B cell (primary cell): ENCODE data around the gene LARGE1. TPM values are rescaled to one million over a fixed set of nuclear protein-coding genes. Genes with fewer than 3 reads are reported as not detected.

Experiments
- ATAC-seq: fragments of 200-7000 bp; cut with Tn5 transposase; one replicate; pipeline ENCODE4 v1.10.0; 2021; ENCODE audit warnings: low read depth, mild to moderate bottlenecking, moderate number of reproducible peaks, moderate library complexity
- CTCF ChIA-PET: fragments of 350-600 bp; sonication (Branson Sonifier 250); formaldehyde crosslinking; loops from one replicate; lab custom pipeline; 2021; ENCODE audit warnings: antibody characterized with exemption, inconsistent platforms; lab: Charles Lee
- POLR2A ChIA-PET: fragments of 350-600 bp; sonication (Branson Sonifier 250); formaldehyde crosslinking; loops from one replicate; lab custom pipeline; 2021; ENCODE audit warnings: antibody characterized with exemption; lab: Charles Lee
- DNase-seq: peaks from one replicate; pipeline ENCODE4 v3.0.0; 2013
- H2AFZ ChIP-seq: 2 replicates; pipeline ENCODE4 v1.6.1; 2012; ENCODE audit warnings: mild to moderate bottlenecking, low read depth, low read length; ENCODE audit not compliant: insufficient read depth, poor library complexity, severe bottlenecking
- H3K27ac ChIP-seq, 2 donors: 1 replicate in 1 of 2; 2 replicates in 1 of 2; pipeline ENCODE4 v1.5.1; 2012 to 2013; ENCODE audit warnings: low read length in 2 of 2, mild to moderate bottlenecking in 2 of 2, moderate library complexity in 1 of 2
- H3K27me3 ChIP-seq, 4 experiments: fragments of 200-600 bp in 1 of 4; sonication (generic) in 1 of 4; replicated peaks in 1 of 4; 1 replicate in 2 of 4; 2 replicates in 2 of 4; pipeline versions ENCODE4 v1.6.1 to v1.7.0; 2013 to 2016; ENCODE audit warnings: low read length in 3 of 4, mild to moderate bottlenecking in 2 of 4, mixed read lengths in 1 of 4, moderate library complexity in 1 of 4; ENCODE audit not compliant: insufficient read depth in 4 of 4, control insufficient read depth in 3 of 4; ENCODE audit errors: control extremely low read depth in 1 of 4
- H3K36me3 ChIP-seq, 2 experiments: replicated peaks in 1 of 2; 1 replicate in 1 of 2; 2 replicates in 1 of 2; pipeline versions ENCODE4 v1.6.1 to v1.7.1; 2013; ENCODE audit warnings: low read length in 1 of 2; ENCODE audit not compliant: insufficient read depth in 2 of 2, control insufficient read depth in 1 of 2; ENCODE audit errors: control extremely low read depth in 1 of 2, extremely low read depth in 1 of 2
- H3K4me1 ChIP-seq, 2 donors: fragments of 200-600 bp in 1 of 2; sonication (generic) in 1 of 2; 1 replicate in 1 of 2; 2 replicates in 1 of 2; pipeline versions ENCODE4 v1.5.1 to v1.6.1; 2013 to 2017; ENCODE audit warnings: low read length in 2 of 2; ENCODE audit not compliant: control insufficient read depth in 2 of 2, insufficient read depth in 2 of 2
- H3K4me2 ChIP-seq: replicated peaks from 2 replicates; pipeline ENCODE3; 2012; ENCODE audit warnings: mild to moderate bottlenecking, low read depth, low read length; ENCODE audit not compliant: poor library complexity, severe bottlenecking
- H3K4me3 ChIP-seq, 5 experiments: fragments of 200-600 bp in 1 of 5; sonication (generic) in 1 of 5; 1 replicate in 3 of 5; 2 replicates in 2 of 5; pipeline versions ENCODE4 v1.5.1 to v1.7.0; 2011 to 2016; ENCODE audit warnings: low read length in 4 of 5, mild to moderate bottlenecking in 4 of 5, low read depth in 2 of 5, control low read depth in 1 of 5, moderate library complexity in 1 of 5; ENCODE audit not compliant: insufficient read depth in 1 of 5; ENCODE audit errors: control extremely low read depth in 1 of 5, extremely low read depth in 1 of 5
- H3K79me2 ChIP-seq: fragments of 200-600 bp; sonication (generic); one replicate; pipeline ENCODE4 v1.6.0; 2016; ENCODE audit warnings: low read length; ENCODE audit not compliant: control insufficient read depth, insufficient read depth
- H3K9ac ChIP-seq: fragments of 200-600 bp; sonication (generic); 2 replicates; pipeline ENCODE4 v1.6.1; 2017; ENCODE audit warnings: mild to moderate bottlenecking, low read length, moderate library complexity
- H3K9me3 ChIP-seq, 3 donors: one replicate each; pipeline versions ENCODE4 v1.6.1 to v1.7.1; 2013; ENCODE audit warnings: low read length in 2 of 3; ENCODE audit not compliant: control insufficient read depth in 2 of 3, insufficient read depth in 1 of 3; ENCODE audit errors: control extremely low read depth in 1 of 3
- H4K20me1 ChIP-seq: 2 replicates; pipeline ENCODE4 v1.6.0; 2012; ENCODE audit warnings: mild to moderate bottlenecking, low read length; ENCODE audit not compliant: insufficient read depth, control insufficient read depth, poor library complexity, severe bottlenecking
- H3K27ac Mint-ChIP-seq: one replicate; pipeline ENCODE4 v1.8.0; 2021; ENCODE audit warnings: mixed read lengths
- H3K27me3 Mint-ChIP-seq: one replicate; pipeline ENCODE4 v1.8.0; 2021; ENCODE audit warnings: mixed read lengths
- H3K4me1 Mint-ChIP-seq: one replicate; pipeline ENCODE4 v1.8.0; 2021; ENCODE audit warnings: mixed read lengths
- H3K4me3 Mint-ChIP-seq: one replicate; pipeline ENCODE4 v1.8.0; 2021; ENCODE audit warnings: mixed read lengths
- H3K9me3 Mint-ChIP-seq: one replicate; pipeline ENCODE4 v1.8.0; 2022; ENCODE audit warnings: mixed read lengths; ENCODE audit not compliant: insufficient read depth
- CTCF ChIP-seq: fragments of 200-600 bp; IDR thresholded peaks from one replicate; pipeline ENCODE4 v1.8.0; 2022; ENCODE audit warnings: antibody characterized with exemption, mild to moderate bottlenecking
- EZH2 ChIP-seq: IDR thresholded peaks from 2 replicates; pipeline ENCODE4 v1.6.1; 2012; ENCODE audit warnings: borderline replicate concordance, low read depth, mild to moderate bottlenecking, moderate library complexity, low read length; ENCODE audit not compliant: insufficient read depth, poor library complexity, severe bottlenecking
- WGBS: methylation state at CpG from one replicate; pipeline ENCODE4 v1.1.5; 2013; ENCODE audit warnings: missing lambda C conversion rate; ENCODE audit not compliant: insufficient coverage; 5-methylcytosine and 5-hydroxymethylcytosine counted together
- intact Hi-C: fragments of 100-400 bp; cut with micrococcal nuclease; formaldehyde crosslinking; loops from one replicate; pipeline ENCODE4 v1.10.0; 2022
- polyA plus RNA-seq: library from polyadenylated mRNA; depleted of rRNA; stranded (reverse); fragments of >200 nt; gene quantifications from 2 replicates; pipeline ENCODE4 v1.2.3, GENCODE V29; 2012
- total RNA-seq, 2 donors: library from RNA; stranded (reverse); fragments of 120-200 nt in 1 of 2; gene quantifications; 1 replicate in 1 of 2; 2 replicates in 1 of 2; pipeline versions ENCODE4 v1.2.3 to v1.2.4, GENCODE V29; 2013 to 2022

LARGE1 gene
- total and polyA plus RNA-seq, 2 donors (not counting 1 experiment from before 2014, with no cell fraction given): 20.7 to 82.0 TPM

- Mint-ChIP-seq H3K27me3 (no peaks in the 10 kb centered on the region), H3K4me1 (peaks cover 31% of the 10 kb centered on the region), H3K27ac (peak overlapping the region; percentile 78), H3K9me3 (no peaks in the 10 kb centered on the region), H3K4me3 (peak overlapping the region; percentile 87)
- peaks cover 33% of the 10 kb centered on the region for H4K20me1 ChIP-seq
- peak overlapping the region in 3 of 5 experiments; percentile 38 to 62 (median 49) for H3K4me3 ChIP-seq
- H3K4me1 ChIP-seq: peaks cover 20 to 29% of the 10 kb centered on the region in 2 donors
- H3K36me3 ChIP-seq: no peaks in the 10 kb centered on the region
- 26% methylated on average over 7 of the region's 9 CpGs for WGBS
- intact Hi-C loops: loop anchor here (1.0 to 5.0 kb wide), 3 partner anchors 34 to 69 kb away; no protein-coding TSS in a partner anchor
- H2AFZ ChIP-seq: peak overlapping the region; percentile 70
- peak; percentile 71 for DNase-seq
- H3K27ac ChIP-seq: peak overlapping the region; percentile 2 to 64
- peaks cover 52% of the 10 kb centered on the region for H3K79me2 ChIP-seq
- ChIA-PET POLR2A (no interaction called here), CTCF (interaction anchor here (0.9 to 1.5 kb wide), 6 partner anchors 11 to 552 kb away, joined by 3 to 4 read pairs (median 3); no protein-coding TSS in a partner anchor)
- H3K9me3 ChIP-seq: peaks cover 0 to 5% (median 0%) of the 10 kb centered on the region in 3 donors
- H3K27me3 ChIP-seq: no peaks in the 10 kb centered on the region
- peak; percentile 94 for ATAC-seq
- peak overlapping the region; percentile 75 for H3K4me2 ChIP-seq
- H3K9ac ChIP-seq: peak overlapping the region; percentile 64
- TF ChIP-seq EZH2: no peak
- no peak for TF ChIP-seq CTCF
Measured at GRCh38 chr22:33853200-33854097, 66.8 kb downstream of the LARGE1 start.
